ENCODE results near the gene SIAH2. TPM values are rescaled to one million over a fixed set of nuclear protein-coding genes. Genes with fewer than 3 reads are reported as not detected.
A peak's percentile ranks its signal among the peaks of the same experiment; 100 is the strongest.

The SIAH2 gene
- total and polyA plus RNA-seq, 9 of the 15 experiments (the other 6 are each of a cell fraction or from before 2014, with no cell fraction given) = 4.8 to 39.0 (median 29.9) TPM

- TF ChIP-seq SMAD3 (CRISPR knock-in tag; conservative IDR thresholded peaks at IDR 0.05) (no peak), POLR2B (IDR thresholded peaks at IDR 0.05; ENCODE audit: low read depth, partially characterized antibody) (peak; percentile 78), ZNF668 (CRISPR knock-in tag; IDR thresholded peaks at IDR 0.05) (no peak), ZNF165 (CRISPR knock-in tag; IDR thresholded peaks at IDR 0.05; ENCODE audit: borderline replicate concordance) (no peak), ZKSCAN1 (IDR thresholded peaks at IDR 0.05; ENCODE audit: low read depth, low read length) (no peak), ZNF239 (CRISPR knock-in tag; IDR thresholded peaks at IDR 0.05) (no peak), NFXL1 (CRISPR knock-in tag; IDR thresholded peaks at IDR 0.05) (no peak), TEAD4 (IDR thresholded peaks at IDR 0.05; ENCODE audit: low read length) (no peak), TEAD4 (CRISPR knock-in tag; IDR thresholded peaks at IDR 0.05; ENCODE audit: borderline replicate concordance) (no peak), USF2 (CRISPR knock-in tag; IDR thresholded peaks at IDR 0.05) (peak; percentile 45), LARP7 (IDR thresholded peaks at IDR 0.05) (no peak), CLOCK (CRISPR knock-in tag; IDR thresholded peaks at IDR 0.05; ENCODE audit: borderline replicate concordance) (no peak), GATAD2A (IDR thresholded peaks at IDR 0.05) (no peak), ZNF696 (CRISPR knock-in tag; conservative IDR thresholded peaks at IDR 0.05) (no peak), ZBTB8A (IDR thresholded peaks at IDR 0.05; ENCODE audit: partially characterized antibody) (no peak), ZNF431 (CRISPR knock-in tag; IDR thresholded peaks at IDR 0.05) (no peak), ZFP1 (CRISPR knock-in tag; IDR thresholded peaks at IDR 0.05) (no peak), ZNF445 (CRISPR knock-in tag; IDR thresholded peaks at IDR 0.05; ENCODE audit: low read depth) (no peak), POLR2H (tag; IDR thresholded peaks at IDR 0.05; ENCODE audit: low read depth) (peak; percentile 66), HMG20B (CRISPR knock-in tag; IDR thresholded peaks at IDR 0.05) (no peak), ZNF589 (CRISPR knock-in tag; IDR thresholded peaks at IDR 0.05; ENCODE audit: low read depth) (no peak)
- TF ChIP-seq, protein P1, sequence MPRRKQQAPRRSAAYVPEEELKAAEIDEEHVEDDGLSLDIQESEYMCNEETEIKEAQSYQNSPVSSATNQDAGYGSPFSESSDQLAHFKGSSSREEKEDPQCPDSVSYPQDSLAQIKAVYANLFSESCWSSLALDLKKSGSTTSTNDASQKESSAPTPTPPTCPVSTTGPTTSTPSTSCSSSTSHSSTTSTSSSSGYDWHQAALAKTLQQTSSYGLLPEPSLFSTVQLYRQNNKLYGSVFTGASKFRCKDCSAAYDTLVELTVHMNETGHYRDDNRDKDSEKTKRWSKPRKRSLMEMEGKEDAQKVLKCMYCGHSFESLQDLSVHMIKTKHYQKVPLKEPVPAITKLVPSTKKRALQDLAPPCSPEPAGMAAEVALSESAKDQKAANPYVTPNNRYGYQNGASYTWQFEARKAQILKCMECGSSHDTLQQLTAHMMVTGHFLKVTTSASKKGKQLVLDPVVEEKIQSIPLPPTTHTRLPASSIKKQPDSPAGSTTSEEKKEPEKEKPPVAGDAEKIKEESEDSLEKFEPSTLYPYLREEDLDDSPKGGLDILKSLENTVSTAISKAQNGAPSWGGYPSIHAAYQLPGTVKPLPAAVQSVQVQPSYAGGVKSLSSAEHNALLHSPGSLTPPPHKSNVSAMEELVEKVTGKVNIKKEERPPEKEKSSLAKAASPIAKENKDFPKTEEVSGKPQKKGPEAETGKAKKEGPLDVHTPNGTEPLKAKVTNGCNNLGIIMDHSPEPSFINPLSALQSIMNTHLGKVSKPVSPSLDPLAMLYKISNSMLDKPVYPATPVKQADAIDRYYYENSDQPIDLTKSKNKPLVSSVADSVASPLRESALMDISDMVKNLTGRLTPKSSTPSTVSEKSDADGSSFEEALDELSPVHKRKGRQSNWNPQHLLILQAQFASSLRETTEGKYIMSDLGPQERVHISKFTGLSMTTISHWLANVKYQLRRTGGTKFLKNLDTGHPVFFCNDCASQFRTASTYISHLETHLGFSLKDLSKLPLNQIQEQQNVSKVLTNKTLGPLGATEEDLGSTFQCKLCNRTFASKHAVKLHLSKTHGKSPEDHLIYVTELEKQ (CRISPR knock-in tag; IDR thresholded peaks at IDR 0.05) = no peak
- TF ChIP-seq, protein P2, sequence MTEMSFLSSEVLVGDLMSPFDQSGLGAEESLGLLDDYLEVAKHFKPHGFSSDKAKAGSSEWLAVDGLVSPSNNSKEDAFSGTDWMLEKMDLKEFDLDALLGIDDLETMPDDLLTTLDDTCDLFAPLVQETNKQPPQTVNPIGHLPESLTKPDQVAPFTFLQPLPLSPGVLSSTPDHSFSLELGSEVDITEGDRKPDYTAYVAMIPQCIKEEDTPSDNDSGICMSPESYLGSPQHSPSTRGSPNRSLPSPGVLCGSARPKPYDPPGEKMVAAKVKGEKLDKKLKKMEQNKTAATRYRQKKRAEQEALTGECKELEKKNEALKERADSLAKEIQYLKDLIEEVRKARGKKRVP (CRISPR knock-in tag; IDR thresholded peaks at IDR 0.05) = peak; percentile 78
Observed at GRCh38 chr3:150763122-150763840, at the start of gene SIAH2 (continued).
